ENCODE measurements around the gene GASK1A.

Gene GASK1A

GRCh38 chr3:43009547-43009946 lies 30.4 kb downstream of the GASK1A start:
- CTCF ChIA-PET, result interaction anchor here (0.6 kb wide), 1 partner anchor 392 kb away, joined by 3 read pairs; no protein-coding TSS in a partner anchor
- no peak for TF ChIP-seq ZNF211 (tag by site-specific recombination; IDR thresholded peaks at IDR 0.05; ENCODE audit: low read depth)
- TF ChIP-seq ZNF174 (tag by site-specific recombination; IDR thresholded peaks at IDR 0.05), result no peak
- no peak for TF ChIP-seq ZNF223 (tag by site-specific recombination; IDR thresholded peaks at IDR 0.05)
- TF ChIP-seq, protein P1, sequence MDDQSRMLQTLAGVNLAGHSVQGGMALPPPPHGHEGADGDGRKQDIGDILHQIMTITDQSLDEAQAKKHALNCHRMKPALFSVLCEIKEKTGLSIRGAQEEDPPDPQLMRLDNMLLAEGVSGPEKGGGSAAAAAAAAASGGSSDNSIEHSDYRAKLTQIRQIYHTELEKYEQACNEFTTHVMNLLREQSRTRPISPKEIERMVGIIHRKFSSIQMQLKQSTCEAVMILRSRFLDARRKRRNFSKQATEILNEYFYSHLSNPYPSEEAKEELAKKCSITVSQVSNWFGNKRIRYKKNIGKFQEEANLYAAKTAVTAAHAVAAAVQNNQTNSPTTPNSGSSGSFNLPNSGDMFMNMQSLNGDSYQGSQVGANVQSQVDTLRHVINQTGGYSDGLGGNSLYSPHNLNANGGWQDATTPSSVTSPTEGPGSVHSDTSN (CRISPR knock-in tag; IDR thresholded peaks at IDR 0.05), result no peak
- TF ChIP-seq ZNF24 (tag by site-specific recombination; IDR thresholded peaks at IDR 0.05), result no peak
- no peak for TF ChIP-seq HOXD13 (CRISPR knock-in tag; IDR thresholded peaks at IDR 0.05; ENCODE audit: borderline replicate concordance)
- TF ChIP-seq ZSCAN4 (tag by site-specific recombination; IDR thresholded peaks at IDR 0.05), result no peak
- TF ChIP-seq FEZF1 (tag by site-specific recombination; IDR thresholded peaks at IDR 0.05), result no peak
- TF ChIP-seq ZNF155 (tag by site-specific recombination; IDR thresholded peaks at IDR 0.05), result no peak
- no peak for TF ChIP-seq ZNF335 (tag by site-specific recombination; conservative IDR thresholded peaks at IDR 0.05)
- H3K36me3 ChIP-seq (ENCODE audit: control insufficient read depth in 2 of 2, insufficient read depth in 1 of 2, low read length in 2 of 2), result no peaks in the 10 kb centered on the region
- no peak overlapping the region for H3K27ac ChIP-seq (ENCODE audit: extremely low read depth, low read depth, low read length)
- H3K4me3 ChIP-seq (ENCODE audit: low read depth, low read length), result no peak overlapping the region
- H3K9me3 ChIP-seq (ENCODE audit: control insufficient read depth, insufficient read depth, low read depth, low read length), result no peaks in the 10 kb centered on the region
- no peaks in the 10 kb centered on the region for H3K4me1 ChIP-seq (ENCODE audit: control insufficient read depth, insufficient read depth, low read length)
- POLR2A ChIA-PET, result no interaction called here

DNA sequence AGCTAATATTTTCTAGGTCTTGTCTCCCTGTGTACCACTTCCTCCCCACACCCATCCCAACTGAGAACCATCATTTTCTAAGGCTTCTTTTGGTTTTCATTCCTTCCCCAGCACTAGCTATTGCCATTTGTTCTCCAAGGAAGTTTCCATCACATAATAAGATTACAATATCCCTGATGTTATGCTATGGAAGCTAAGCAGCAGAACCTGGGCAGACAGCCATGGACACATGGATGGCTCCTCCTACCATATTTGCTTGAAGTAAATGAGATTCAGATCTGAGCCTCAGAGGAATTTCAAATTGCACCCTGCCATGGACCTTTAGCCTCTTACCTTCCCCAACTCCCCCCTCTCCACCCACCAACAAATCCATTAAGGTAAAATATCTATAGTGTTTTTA lies 31.5 kb downstream of the GASK1A start:
- Histone ChIP-seq H3K27ac (ENCODE audit: extremely low read depth, low read depth, low read length) (no peak overlapping the region), H3K4me3 (ENCODE audit: low read depth, low read length) (no peak overlapping the region), H3K36me3 (ENCODE audit: control insufficient read depth in 2 of 2, insufficient read depth in 1 of 2, low read length in 2 of 2) (no peaks in the 10 kb centered on the region), H3K9me3 (ENCODE audit: control insufficient read depth, insufficient read depth, low read depth, low read length) (no peaks in the 10 kb centered on the region), H3K4me1 (ENCODE audit: control insufficient read depth, insufficient read depth, low read length) (no peaks in the 10 kb centered on the region)
- CTCF ChIA-PET, result no interaction called here
- TF ChIP-seq ZNF391 (tag by site-specific recombination; IDR thresholded peaks at IDR 0.05; ENCODE audit: borderline replicate concordance, low read depth) (no peak), ZBTB17 (tag by site-specific recombination; IDR thresholded peaks at IDR 0.05) (no peak), ZNF623 (tag by site-specific recombination; IDR thresholded peaks at IDR 0.05) (no peak), GLIS1 (tag by site-specific recombination; IDR thresholded peaks at IDR 0.05) (no peak), ZNF501 (tag by site-specific recombination; IDR thresholded peaks at IDR 0.05) (no peak), ZNF121 (tag by site-specific recombination; IDR thresholded peaks at IDR 0.05) (no peak), ZNF223 (tag by site-specific recombination; IDR thresholded peaks at IDR 0.05) (no peak), ZNF19 (tag by site-specific recombination; IDR thresholded peaks at IDR 0.05; ENCODE audit: low read depth) (no peak), GLIS2 (tag by site-specific recombination; IDR thresholded peaks at IDR 0.05) (no peak), ZSCAN23 (tag by site-specific recombination; IDR thresholded peaks at IDR 0.05) (no peak), ZNF768 (tag by site-specific recombination; IDR thresholded peaks at IDR 0.05) (no peak)
- TF ChIP-seq, protein P2, sequence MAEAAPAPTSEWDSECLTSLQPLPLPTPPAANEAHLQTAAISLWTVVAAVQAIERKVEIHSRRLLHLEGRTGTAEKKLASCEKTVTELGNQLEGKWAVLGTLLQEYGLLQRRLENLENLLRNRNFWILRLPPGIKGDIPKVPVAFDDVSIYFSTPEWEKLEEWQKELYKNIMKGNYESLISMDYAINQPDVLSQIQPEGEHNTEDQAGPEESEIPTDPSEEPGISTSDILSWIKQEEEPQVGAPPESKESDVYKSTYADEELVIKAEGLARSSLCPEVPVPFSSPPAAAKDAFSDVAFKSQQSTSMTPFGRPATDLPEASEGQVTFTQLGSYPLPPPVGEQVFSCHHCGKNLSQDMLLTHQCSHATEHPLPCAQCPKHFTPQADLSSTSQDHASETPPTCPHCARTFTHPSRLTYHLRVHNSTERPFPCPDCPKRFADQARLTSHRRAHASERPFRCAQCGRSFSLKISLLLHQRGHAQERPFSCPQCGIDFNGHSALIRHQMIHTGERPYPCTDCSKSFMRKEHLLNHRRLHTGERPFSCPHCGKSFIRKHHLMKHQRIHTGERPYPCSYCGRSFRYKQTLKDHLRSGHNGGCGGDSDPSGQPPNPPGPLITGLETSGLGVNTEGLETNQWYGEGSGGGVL (tag by site-specific recombination; IDR thresholded peaks at IDR 0.05), result no peak
- TF ChIP-seq, protein P3, sequence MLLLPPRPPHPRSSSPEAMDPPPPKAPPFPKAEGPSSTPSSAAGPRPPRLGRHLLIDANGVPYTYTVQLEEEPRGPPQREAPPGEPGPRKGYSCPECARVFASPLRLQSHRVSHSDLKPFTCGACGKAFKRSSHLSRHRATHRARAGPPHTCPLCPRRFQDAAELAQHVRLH (tag by site-specific recombination; IDR thresholded peaks at IDR 0.05), result no peak
- TF ChIP-seq, protein P4, sequence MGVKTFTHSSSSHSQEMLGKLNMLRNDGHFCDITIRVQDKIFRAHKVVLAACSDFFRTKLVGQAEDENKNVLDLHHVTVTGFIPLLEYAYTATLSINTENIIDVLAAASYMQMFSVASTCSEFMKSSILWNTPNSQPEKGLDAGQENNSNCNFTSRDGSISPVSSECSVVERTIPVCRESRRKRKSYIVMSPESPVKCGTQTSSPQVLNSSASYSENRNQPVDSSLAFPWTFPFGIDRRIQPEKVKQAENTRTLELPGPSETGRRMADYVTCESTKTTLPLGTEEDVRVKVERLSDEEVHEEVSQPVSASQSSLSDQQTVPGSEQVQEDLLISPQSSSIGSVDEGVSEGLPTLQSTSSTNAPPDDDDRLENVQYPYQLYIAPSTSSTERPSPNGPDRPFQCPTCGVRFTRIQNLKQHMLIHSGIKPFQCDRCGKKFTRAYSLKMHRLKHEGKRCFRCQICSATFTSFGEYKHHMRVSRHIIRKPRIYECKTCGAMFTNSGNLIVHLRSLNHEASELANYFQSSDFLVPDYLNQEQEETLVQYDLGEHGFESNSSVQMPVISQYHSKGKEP (tag by site-specific recombination; IDR thresholded peaks at IDR 0.05), result no peak
- TF ChIP-seq, protein P5, sequence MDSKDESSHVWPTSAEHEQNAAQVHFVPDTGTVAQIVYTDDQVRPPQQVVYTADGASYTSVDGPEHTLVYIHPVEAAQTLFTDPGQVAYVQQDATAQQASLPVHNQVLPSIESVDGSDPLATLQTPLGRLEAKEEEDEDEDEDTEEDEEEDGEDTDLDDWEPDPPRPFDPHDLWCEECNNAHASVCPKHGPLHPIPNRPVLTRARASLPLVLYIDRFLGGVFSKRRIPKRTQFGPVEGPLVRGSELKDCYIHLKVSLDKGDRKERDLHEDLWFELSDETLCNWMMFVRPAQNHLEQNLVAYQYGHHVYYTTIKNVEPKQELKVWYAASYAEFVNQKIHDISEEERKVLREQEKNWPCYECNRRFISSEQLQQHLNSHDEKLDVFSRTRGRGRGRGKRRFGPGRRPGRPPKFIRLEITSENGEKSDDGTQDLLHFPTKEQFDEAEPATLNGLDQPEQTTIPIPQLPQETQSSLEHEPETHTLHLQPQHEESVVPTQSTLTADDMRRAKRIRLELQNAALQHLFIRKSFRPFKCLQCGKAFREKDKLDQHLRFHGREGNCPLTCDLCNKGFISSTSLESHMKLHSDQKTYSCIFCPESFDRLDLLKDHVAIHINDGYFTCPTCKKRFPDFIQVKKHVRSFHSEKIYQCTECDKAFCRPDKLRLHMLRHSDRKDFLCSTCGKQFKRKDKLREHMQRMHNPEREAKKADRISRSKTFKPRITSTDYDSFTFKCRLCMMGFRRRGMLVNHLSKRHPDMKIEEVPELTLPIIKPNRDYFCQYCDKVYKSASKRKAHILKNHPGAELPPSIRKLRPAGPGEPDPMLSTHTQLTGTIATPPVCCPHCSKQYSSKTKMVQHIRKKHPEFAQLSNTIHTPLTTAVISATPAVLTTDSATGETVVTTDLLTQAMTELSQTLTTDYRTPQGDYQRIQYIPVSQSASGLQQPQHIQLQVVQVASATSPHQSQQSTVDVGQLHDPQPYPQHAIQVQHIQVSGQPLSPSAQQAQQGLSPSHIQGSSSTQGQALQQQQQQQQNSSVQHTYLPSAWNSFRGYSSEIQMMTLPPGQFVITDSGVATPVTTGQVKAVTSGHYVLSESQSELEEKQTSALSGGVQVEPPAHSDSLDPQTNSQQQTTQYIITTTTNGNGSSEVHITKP (tag by site-specific recombination; IDR thresholded peaks at IDR 0.05), result no peak
- POLR2A ChIA-PET, result interaction anchor here (0.7 kb wide), 2 partner anchors 290 to 391 kb away, joined by 3 to 6 read pairs; no protein-coding TSS in a partner anchor
